Measurements from ENCODE around the gene ICE2. TPM values are rescaled to one million over a fixed set of nuclear protein-coding genes. Genes with fewer than 3 reads are reported as not detected.
"Not testable (repeated sequence)": the region's sequence is repeated elsewhere in the genome, so short reads cannot be mapped to it uniquely, and the experiment has no call there.

ICE2 gene
- total RNA-seq, 1 experiment from 2014 or later = 45.8 TPM

DNA sequence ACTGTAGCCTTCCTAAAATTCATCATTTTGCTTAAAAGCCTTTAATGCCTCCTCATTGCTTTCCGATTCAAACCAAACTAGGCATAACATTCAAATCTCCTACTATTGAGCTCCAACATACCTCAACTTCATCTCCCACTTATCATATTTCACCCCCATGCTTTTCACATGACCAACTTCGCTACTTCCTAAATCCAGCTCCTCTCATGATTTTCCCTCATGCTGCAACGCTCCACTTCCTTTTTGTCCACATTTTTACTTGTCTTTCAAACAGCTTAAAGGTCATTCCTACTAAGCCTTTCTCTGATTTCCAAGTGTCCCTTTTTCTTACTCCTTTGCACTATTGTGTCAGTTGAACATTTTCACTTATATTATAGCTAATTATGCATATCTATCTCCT lies 60.8 kb downstream of the ICE2 start:
- DNase-seq = no peak
- H3K4me3 ChIP-seq (ENCODE audit: insufficient read depth, low read depth, low read length) = no peak overlapping the region
- H3K27me3 ChIP-seq (ENCODE audit: control insufficient read depth, insufficient read depth, low read length) = no peaks in the 10 kb centered on the region
- peaks cover 2% of the 10 kb centered on the region for H3K36me3 ChIP-seq (replicated peaks; ENCODE audit: control insufficient read depth, insufficient read depth, low read length)

DNA sequence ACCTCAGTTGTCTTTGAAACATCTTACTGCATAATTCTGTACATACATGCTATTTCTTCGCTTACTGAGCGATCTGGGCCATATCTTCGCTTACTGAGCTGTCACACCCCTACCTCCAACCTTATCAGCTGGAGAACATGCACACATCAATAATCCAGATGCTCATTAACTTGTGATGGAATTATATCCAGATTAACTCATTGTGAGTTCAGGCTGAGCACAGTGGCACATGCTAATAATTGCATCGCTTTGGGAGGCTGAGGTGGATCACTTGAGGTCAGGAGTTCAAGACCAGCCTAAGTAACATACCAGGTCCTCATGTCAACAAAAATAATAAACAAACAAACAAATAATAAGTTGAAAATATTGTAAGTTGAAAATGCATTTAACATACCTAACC lies 61.8 kb downstream of the ICE2 start:
- Histone ChIP-seq H3K36me3 (replicated peaks; ENCODE audit: control insufficient read depth, insufficient read depth, low read length) (no peaks in the 10 kb centered on the region; the same call in 1 of the 2 replicates), H3K4me3 (ENCODE audit: insufficient read depth, low read depth, low read length) (no peak overlapping the region), H3K27me3 (ENCODE audit: control insufficient read depth, insufficient read depth, low read length) (no peaks in the 10 kb centered on the region)
- DNase-seq = no peak

- no peaks in the 10 kb centered on the region for H3K27me3 ChIP-seq (ENCODE audit: control insufficient read depth, insufficient read depth, low read length)
- no peak overlapping the region for H3K4me3 ChIP-seq (ENCODE audit: insufficient read depth, low read depth, low read length)
- H3K36me3 ChIP-seq (replicated peaks; ENCODE audit: control insufficient read depth, insufficient read depth, low read length) = no peaks in the 10 kb centered on the region
- no peak for DNase-seq
Measured at GRCh38 chr15:60416484-60416883, 62.5 kb downstream of the ICE2 start.

DNA sequence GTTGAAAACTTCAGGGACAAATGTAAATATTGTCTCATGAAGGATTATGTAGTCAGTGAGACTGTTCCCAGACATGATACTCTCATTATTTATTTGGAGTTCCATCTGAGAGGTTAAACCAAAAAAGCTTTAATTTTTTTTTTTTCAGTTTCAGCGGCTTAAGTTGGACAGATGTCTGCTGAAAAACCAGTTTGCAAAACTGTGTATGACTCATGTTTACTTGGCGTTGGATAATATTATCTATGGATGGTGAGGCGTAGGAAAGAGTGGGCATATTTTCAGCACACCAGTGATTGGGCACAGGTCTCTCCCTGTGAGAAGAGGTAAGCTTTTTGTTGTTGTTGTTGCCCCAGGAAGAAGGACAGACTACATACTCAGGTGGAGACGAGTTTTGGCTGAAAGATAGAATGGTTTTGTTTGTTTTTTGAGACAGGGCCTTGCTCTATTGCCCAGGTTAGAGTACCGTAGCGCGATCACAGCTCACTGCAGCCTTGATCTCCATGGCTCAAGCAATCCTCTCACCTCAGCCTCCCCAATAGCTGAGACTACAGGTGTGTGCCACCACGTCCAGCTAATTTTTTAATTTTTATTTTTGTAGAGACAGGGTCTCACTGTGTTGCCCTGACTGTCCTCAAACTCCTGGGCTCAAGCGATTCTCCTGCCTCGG lies 64.8 kb downstream of the ICE2 start:
- no peaks in the 10 kb centered on the region for H3K27me3 ChIP-seq (ENCODE audit: control insufficient read depth, insufficient read depth, low read length)
- no peak for DNase-seq
- no peak overlapping the region for H3K4me3 ChIP-seq (ENCODE audit: insufficient read depth, low read depth, low read length)
- no peaks in the 10 kb centered on the region for H3K36me3 ChIP-seq (replicated peaks; ENCODE audit: control insufficient read depth, insufficient read depth, low read length)

DNA sequence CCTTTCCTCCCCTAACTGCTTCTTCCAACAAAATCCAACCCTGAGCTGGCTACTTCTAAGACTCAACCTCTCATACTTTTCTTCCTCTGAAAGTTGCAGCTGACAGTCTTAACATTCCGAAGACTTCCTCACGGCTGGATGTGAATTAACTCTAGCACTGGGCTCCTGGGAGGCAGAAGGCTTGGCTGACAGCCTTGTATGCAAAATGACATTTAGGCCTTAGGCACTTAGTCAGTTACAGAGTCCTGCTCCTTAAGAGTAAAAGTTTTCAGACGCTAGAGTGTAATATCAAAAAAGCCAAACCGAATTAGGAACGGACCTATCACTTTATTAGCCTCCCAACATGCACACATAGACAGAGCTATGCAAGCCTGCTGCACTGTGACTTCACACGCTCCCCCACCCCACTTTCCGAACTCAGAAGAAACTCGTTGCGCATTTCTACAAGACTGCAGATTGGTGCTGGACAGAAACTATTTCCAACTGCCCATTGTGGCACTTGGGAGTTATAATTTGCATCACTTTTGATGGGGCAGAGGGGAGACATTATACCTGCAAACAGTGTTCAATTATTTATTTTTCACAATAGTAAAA lies 65.6 kb downstream of the ICE2 start:
- H3K4me3 ChIP-seq (ENCODE audit: insufficient read depth, low read depth, low read length) = no peak overlapping the region
- DNase-seq = no peak
- H3K27me3 ChIP-seq (ENCODE audit: control insufficient read depth, insufficient read depth, low read length) = no peaks in the 10 kb centered on the region
- no peaks in the 10 kb centered on the region for H3K36me3 ChIP-seq (replicated peaks; ENCODE audit: control insufficient read depth, insufficient read depth, low read length)

DNA sequence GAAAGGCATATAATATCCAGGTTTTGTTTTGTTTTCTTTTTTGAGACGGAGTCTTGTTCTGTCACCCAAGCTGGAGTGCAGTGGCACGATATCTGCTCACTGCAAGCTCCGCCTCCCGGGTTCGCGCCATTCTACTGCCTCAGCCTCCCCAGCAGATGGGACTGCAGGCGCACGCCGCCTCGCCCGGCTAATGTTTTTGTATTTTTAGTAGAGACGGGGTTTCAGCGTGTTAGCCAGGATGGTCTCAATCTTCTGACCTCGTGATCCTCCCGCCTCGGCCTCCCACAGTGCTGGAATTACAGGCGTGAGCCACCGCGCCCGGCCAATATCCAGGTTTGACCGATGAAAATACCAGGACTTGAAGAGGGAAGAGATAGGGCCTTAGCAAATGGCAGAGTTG lies 66.1 kb downstream of the ICE2 start:
- not testable (repeated sequence) for H3K36me3 ChIP-seq (replicated peaks; ENCODE audit: control insufficient read depth, insufficient read depth, low read length); H3K4me3 ChIP-seq (ENCODE audit: insufficient read depth, low read depth, low read length); DNase-seq; H3K27me3 ChIP-seq (ENCODE audit: control insufficient read depth, insufficient read depth, low read length)

- DNase-seq = no peak
- no peak overlapping the region for H3K4me3 ChIP-seq (ENCODE audit: insufficient read depth, low read depth, low read length)
Measured at GRCh38 chr15:60411774-60412425, 67.0 kb downstream of the ICE2 start.

DNA sequence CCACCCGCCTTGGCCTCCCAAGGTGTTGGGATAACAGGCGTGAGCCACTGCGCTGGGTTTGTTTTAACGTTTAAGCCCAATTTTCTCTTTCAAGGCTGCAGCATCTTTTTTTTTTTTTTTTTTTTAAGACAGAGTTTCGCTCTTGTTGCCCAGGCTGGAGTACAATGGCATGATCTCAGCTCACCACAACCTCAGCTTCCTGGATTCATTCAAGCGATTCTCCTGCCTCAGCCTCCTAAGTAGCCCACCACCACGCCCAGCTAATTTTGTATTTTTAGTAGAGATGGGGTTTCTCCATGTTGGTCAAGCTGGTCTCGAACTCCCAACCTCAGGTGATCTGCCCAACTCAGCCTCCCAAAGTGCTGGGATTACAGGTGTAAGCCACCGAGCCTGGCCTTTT lies 68.6 kb downstream of the ICE2 start:
- H3K27me3 ChIP-seq (ENCODE audit: control insufficient read depth, insufficient read depth, low read length); H3K36me3 ChIP-seq (replicated peaks; ENCODE audit: control insufficient read depth, insufficient read depth, low read length); H3K4me3 ChIP-seq (ENCODE audit: insufficient read depth, low read depth, low read length); DNase-seq: not testable (repeated sequence)

More at GRCh38 chr15:60411774-60412425, 67.0 kb downstream of the ICE2 start:
- Histone ChIP-seq H3K27me3 (ENCODE audit: control insufficient read depth, insufficient read depth, low read length) (no peaks in the 10 kb centered on the region), H3K36me3 (replicated peaks; ENCODE audit: control insufficient read depth, insufficient read depth, low read length) (no peaks in the 10 kb centered on the region)

- Histone ChIP-seq H3K27me3 (ENCODE audit: control insufficient read depth, insufficient read depth, low read length) (no peaks in the 10 kb centered on the region), H3K4me3 (ENCODE audit: insufficient read depth, low read depth, low read length) (no peak overlapping the region), H3K36me3 (replicated peaks; ENCODE audit: control insufficient read depth, insufficient read depth, low read length) (no peaks in the 10 kb centered on the region)
- DNase-seq = no peak
Measured at GRCh38 chr15:60408463-60408981, 70.4 kb downstream of the ICE2 start.

GRCh38 chr15:60407415-60407805 lies 71.5 kb downstream of the ICE2 start:
- H3K27me3 ChIP-seq (ENCODE audit: control insufficient read depth, insufficient read depth, low read length) = no peaks in the 10 kb centered on the region
- no peaks in the 10 kb centered on the region for H3K36me3 ChIP-seq (replicated peaks; ENCODE audit: control insufficient read depth, insufficient read depth, low read length)
- DNase-seq = no peak
- H3K4me3 ChIP-seq (ENCODE audit: insufficient read depth, low read depth, low read length) = no peak overlapping the region

DNA sequence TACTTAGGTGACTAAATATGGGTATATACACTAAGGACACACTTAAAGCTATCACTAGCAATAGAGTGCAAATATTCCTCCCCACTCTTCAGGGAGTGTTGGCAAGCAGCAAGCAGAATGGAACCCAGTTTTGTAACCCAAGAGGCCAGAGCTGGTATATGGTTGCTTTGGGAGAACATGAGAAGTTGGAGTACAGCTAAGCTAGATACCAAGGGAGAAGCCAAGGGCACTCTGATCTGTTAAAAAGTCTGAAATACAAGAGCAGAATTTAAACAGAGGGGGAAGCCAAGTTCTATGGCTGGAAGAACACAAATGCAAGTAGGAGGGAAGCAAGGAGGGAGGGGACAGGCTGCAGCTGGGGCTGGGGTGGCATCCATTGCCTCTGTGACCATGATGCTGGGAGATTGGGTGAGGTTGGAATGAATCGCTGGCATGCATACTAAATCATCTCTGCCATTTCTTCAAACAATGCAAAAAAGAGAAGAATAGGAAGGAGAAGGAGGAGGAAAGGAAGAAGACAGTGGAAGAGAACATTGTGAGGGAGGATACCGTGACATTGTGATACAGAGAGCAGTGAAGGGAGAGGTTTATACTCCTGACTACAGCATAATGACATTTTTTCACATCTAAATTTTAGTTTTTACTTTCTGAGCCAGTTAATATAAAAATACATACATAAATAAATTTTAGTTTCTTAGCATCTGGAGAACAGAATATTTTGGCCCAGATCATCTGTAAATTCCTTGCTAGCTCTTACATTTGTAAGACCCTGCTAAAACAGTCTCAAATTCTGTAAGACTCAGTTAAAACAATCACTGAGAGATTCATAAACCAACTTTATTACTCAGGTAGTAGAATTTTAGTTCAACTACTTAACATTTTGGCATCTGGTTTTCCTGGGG lies 72.2 kb downstream of the ICE2 start:
- no peaks in the 10 kb centered on the region for H3K36me3 ChIP-seq (replicated peaks; ENCODE audit: control insufficient read depth, insufficient read depth, low read length)
- no peak for DNase-seq
- no peak overlapping the region for H3K4me3 ChIP-seq (ENCODE audit: insufficient read depth, low read depth, low read length)
- H3K27me3 ChIP-seq (ENCODE audit: control insufficient read depth, insufficient read depth, low read length) = no peaks in the 10 kb centered on the region

- Histone ChIP-seq H3K4me3 (ENCODE audit: insufficient read depth, low read depth, low read length) (no peak overlapping the region), H3K36me3 (replicated peaks; ENCODE audit: control insufficient read depth, insufficient read depth, low read length) (no peaks in the 10 kb centered on the region), H3K27me3 (ENCODE audit: control insufficient read depth, insufficient read depth, low read length) (no peaks in the 10 kb centered on the region)
- DNase-seq = no peak
Measured at GRCh38 chr15:60405399-60405798, 73.5 kb downstream of the ICE2 start.

- H3K4me3 ChIP-seq (ENCODE audit: insufficient read depth, low read depth, low read length); DNase-seq; H3K36me3 ChIP-seq (replicated peaks; ENCODE audit: control insufficient read depth, insufficient read depth, low read length); H3K27me3 ChIP-seq (ENCODE audit: control insufficient read depth, insufficient read depth, low read length): not testable (repeated sequence)
Measured at GRCh38 chr15:60404351-60404750, 74.6 kb downstream of the ICE2 start.

DNA sequence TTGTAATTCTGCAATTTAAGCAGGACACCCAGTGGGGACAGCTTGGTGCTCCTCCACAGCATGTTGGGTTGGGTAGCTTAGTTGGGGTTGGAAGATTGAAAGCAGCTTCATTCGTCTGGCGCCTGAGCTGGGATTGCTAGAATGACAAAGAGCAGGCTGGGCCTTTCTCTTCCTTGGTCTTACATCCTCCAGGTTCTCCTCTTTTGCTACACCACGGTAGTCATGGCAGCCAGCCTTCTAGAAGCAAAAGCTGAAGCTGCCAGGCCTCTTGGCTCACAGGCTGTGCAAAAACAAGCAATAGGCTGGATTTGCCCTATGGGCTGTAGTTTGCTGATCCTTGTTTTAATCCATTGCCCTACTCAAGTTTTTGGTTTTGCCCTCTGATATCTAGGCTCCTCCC lies 78.0 kb downstream of the ICE2 start:
- Histone ChIP-seq H3K27me3 (ENCODE audit: control insufficient read depth, insufficient read depth, low read length) (no peaks in the 10 kb centered on the region), H3K36me3 (replicated peaks; ENCODE audit: control insufficient read depth, insufficient read depth, low read length) (no peaks in the 10 kb centered on the region), H3K4me3 (ENCODE audit: insufficient read depth, low read depth, low read length) (no peak overlapping the region)
- no peak for DNase-seq

Data from H7 (cell line).